Measurements from ENCODE around the gene NCK2.
"Not testable (repeated sequence)": the region's sequence is repeated elsewhere in the genome, so short reads cannot be mapped to it uniquely, and the experiment has no call there.

The NCK2 gene

GRCh38 chr2:105890111-105890510 is 145.4 kb downstream of the NCK2 start:
- H3K27me3 Mint-ChIP-seq: no peaks in the 10 kb centered on the region
- no peaks in the 10 kb centered on the region for H3K4me1 Mint-ChIP-seq (ENCODE audit: low read depth)
- H3K4me3 Mint-ChIP-seq: no peak overlapping the region
- intact Hi-C loops (cut with micrococcal nuclease): no loop called here
- H3K36me3 Mint-ChIP-seq (ENCODE audit: low read depth): peaks cover 30% of the 10 kb centered on the region
- H3K27ac Mint-ChIP-seq: no peak overlapping the region
- H3K9me3 Mint-ChIP-seq: no peaks in the 10 kb centered on the region

GRCh38 chr2:105890856-105891255 is 146.1 kb downstream of the NCK2 start:
- Mint-ChIP-seq H3K9me3 (no peaks in the 10 kb centered on the region), H3K27ac (no peak overlapping the region), H3K36me3 (ENCODE audit: low read depth) (peaks cover 30% of the 10 kb centered on the region), H3K27me3 (no peaks in the 10 kb centered on the region), H3K4me1 (ENCODE audit: low read depth) (no peaks in the 10 kb centered on the region), H3K4me3 (no peak overlapping the region)
- intact Hi-C loops (cut with micrococcal nuclease): no loop called here

GRCh38 chr2:105893011-105893995 is 148.6 kb downstream of the NCK2 start:
- Mint-ChIP-seq H3K4me1 (ENCODE audit: low read depth) (no peaks in the 10 kb centered on the region), H3K4me3 (no peak overlapping the region), H3K36me3 (ENCODE audit: low read depth) (peaks cover 26% of the 10 kb centered on the region), H3K27ac (no peak overlapping the region), H3K27me3 (no peaks in the 10 kb centered on the region), H3K9me3 (peaks cover 16% of the 10 kb centered on the region)
- intact Hi-C loops (cut with micrococcal nuclease): no loop called here

- H3K9me3 Mint-ChIP-seq: peaks cover 27% of the 10 kb centered on the region
- no peaks in the 10 kb centered on the region for H3K27me3 Mint-ChIP-seq
- intact Hi-C loops (cut with micrococcal nuclease): no loop called here
- H3K4me1 Mint-ChIP-seq (ENCODE audit: low read depth): no peaks in the 10 kb centered on the region
- H3K4me3 Mint-ChIP-seq: no peak overlapping the region
- no peak overlapping the region for H3K27ac Mint-ChIP-seq
- peaks cover 21% of the 10 kb centered on the region for H3K36me3 Mint-ChIP-seq (ENCODE audit: low read depth)
These were observed 149.7 kb downstream of the NCK2 start for GRCh38 chr2:105894327-105894944.

GRCh38 chr2:105895990-105896764 is 151.5 kb downstream of the NCK2 start:
- no peak overlapping the region for H3K27ac Mint-ChIP-seq
- H3K4me3 Mint-ChIP-seq: no peak overlapping the region
- peaks cover 44% of the 10 kb centered on the region for H3K9me3 Mint-ChIP-seq
- peaks cover 21% of the 10 kb centered on the region for H3K36me3 Mint-ChIP-seq (ENCODE audit: low read depth)
- no peaks in the 10 kb centered on the region for H3K27me3 Mint-ChIP-seq
- intact Hi-C loops (cut with micrococcal nuclease): no loop called here
- H3K4me1 Mint-ChIP-seq (ENCODE audit: low read depth): no peaks in the 10 kb centered on the region

GRCh38 chr2:105896765-105897163 is 152.1 kb downstream of the NCK2 start:
- Mint-ChIP-seq H3K27ac (no peak overlapping the region), H3K27me3 (no peaks in the 10 kb centered on the region), H3K36me3 (ENCODE audit: low read depth) (peaks cover 21% of the 10 kb centered on the region), H3K4me3 (no peak overlapping the region), H3K9me3 (peaks cover 47% of the 10 kb centered on the region), H3K4me1 (ENCODE audit: low read depth) (no peaks in the 10 kb centered on the region)
- intact Hi-C loops (cut with micrococcal nuclease): no loop called here

- H3K4me3 Mint-ChIP-seq; H3K27ac Mint-ChIP-seq; H3K4me1 Mint-ChIP-seq (ENCODE audit: low read depth); intact Hi-C loops (cut with micrococcal nuclease); H3K27me3 Mint-ChIP-seq: not testable (repeated sequence)
- Mint-ChIP-seq H3K9me3 (peaks cover 47% of the 10 kb centered on the region), H3K36me3 (ENCODE audit: low read depth) (peaks cover 17% of the 10 kb centered on the region)
These were observed 153.0 kb downstream of the NCK2 start for GRCh38 chr2:105897694-105898093.

DNA sequence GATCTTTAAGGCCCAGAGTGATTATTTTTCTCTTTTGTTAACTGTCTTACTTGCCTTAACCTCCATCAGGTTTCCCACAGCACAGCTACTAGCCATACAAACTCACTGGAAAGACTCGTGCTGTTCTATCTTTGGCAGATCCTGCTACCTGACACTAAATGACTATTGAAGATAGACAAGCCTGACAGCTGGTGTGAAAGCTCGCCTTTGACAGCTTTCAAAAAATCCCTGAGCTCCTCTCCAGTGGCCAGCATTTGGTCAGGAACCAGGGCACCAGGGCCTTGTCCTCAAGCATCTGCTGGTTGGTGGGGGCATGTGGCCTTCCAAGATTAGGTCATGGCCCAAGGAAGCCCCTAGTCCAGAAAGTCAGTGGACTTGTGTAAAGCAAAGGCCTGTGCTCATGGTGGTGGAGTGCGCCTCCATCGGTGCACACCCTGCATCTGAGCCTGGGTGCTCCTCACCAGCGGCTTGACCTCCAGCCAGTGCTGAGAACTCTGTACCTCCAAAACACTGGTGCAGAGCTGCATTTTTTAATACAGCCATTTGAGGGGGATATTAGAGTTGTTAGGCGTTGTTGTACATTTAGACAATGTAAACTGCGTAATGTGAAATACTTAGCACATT is 158.5 kb downstream of the NCK2 start:
- H3K27me3 Mint-ChIP-seq: no peaks in the 10 kb centered on the region
- H3K27ac Mint-ChIP-seq: no peak overlapping the region
- intact Hi-C loops (cut with micrococcal nuclease): no loop called here
- no peaks in the 10 kb centered on the region for H3K36me3 Mint-ChIP-seq (ENCODE audit: low read depth)
- no peaks in the 10 kb centered on the region for H3K4me1 Mint-ChIP-seq (ENCODE audit: low read depth)
- no peak overlapping the region for H3K4me3 Mint-ChIP-seq
- H3K9me3 Mint-ChIP-seq: peaks cover 33% of the 10 kb centered on the region

GRCh38 chr2:105904938-105905337 is 160.2 kb downstream of the NCK2 start:
- Mint-ChIP-seq H3K4me3 (no peak overlapping the region), H3K4me1 (ENCODE audit: low read depth) (peaks cover 5% of the 10 kb centered on the region), H3K27ac (no peak overlapping the region), H3K36me3 (ENCODE audit: low read depth) (no peaks in the 10 kb centered on the region), H3K27me3 (no peaks in the 10 kb centered on the region), H3K9me3 (peaks cover 15% of the 10 kb centered on the region)
- intact Hi-C loops (cut with micrococcal nuclease): no loop called here

- H3K9me3 Mint-ChIP-seq: no peaks in the 10 kb centered on the region
- intact Hi-C loops (cut with micrococcal nuclease): no loop called here
- no peak overlapping the region for H3K27ac Mint-ChIP-seq
- H3K4me3 Mint-ChIP-seq: no peak overlapping the region
- no peaks in the 10 kb centered on the region for H3K27me3 Mint-ChIP-seq
- H3K36me3 Mint-ChIP-seq (ENCODE audit: low read depth): no peaks in the 10 kb centered on the region
- H3K4me1 Mint-ChIP-seq (ENCODE audit: low read depth): peaks cover 5% of the 10 kb centered on the region
These were observed 161.8 kb downstream of the NCK2 start for GRCh38 chr2:105906481-105906880.

DNA sequence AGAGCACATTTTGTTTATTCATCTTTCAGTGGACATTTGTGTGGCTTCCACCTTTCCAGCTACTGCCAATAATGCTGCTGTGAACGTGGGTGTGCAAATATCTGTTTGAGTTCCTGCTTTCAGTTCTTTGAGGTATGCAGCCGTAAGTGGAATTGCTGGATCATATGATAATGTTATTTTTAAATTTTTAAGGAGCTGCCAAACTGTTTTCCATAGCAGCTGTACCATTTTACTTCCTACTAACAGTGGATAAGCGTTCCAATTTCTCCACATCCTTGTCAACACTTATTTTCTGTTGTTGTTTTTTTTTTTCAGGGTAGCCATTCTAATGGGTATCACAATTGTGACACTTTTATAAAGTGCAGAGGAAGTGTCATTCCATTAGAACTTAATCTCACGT is 162.5 kb downstream of the NCK2 start:
- intact Hi-C loops (cut with micrococcal nuclease): no loop called here
- peaks cover under 1% of the 10 kb centered on the region for H3K9me3 Mint-ChIP-seq
- no peaks in the 10 kb centered on the region for H3K36me3 Mint-ChIP-seq (ENCODE audit: low read depth)
- H3K4me3 Mint-ChIP-seq: no peak overlapping the region
- H3K4me1 Mint-ChIP-seq (ENCODE audit: low read depth): peaks cover 5% of the 10 kb centered on the region
- H3K27ac Mint-ChIP-seq: no peak overlapping the region
- no peaks in the 10 kb centered on the region for H3K27me3 Mint-ChIP-seq

GRCh38 chr2:105909215-105909614 is 164.5 kb downstream of the NCK2 start:
- intact Hi-C loops (cut with micrococcal nuclease): no loop called here
- H3K27me3 Mint-ChIP-seq: no peaks in the 10 kb centered on the region
- peaks cover 12% of the 10 kb centered on the region for H3K9me3 Mint-ChIP-seq
- H3K4me1 Mint-ChIP-seq (ENCODE audit: low read depth): peaks cover 5% of the 10 kb centered on the region
- no peak overlapping the region for H3K4me3 Mint-ChIP-seq
- no peak overlapping the region for H3K27ac Mint-ChIP-seq
- H3K36me3 Mint-ChIP-seq (ENCODE audit: low read depth): no peaks in the 10 kb centered on the region

DNA sequence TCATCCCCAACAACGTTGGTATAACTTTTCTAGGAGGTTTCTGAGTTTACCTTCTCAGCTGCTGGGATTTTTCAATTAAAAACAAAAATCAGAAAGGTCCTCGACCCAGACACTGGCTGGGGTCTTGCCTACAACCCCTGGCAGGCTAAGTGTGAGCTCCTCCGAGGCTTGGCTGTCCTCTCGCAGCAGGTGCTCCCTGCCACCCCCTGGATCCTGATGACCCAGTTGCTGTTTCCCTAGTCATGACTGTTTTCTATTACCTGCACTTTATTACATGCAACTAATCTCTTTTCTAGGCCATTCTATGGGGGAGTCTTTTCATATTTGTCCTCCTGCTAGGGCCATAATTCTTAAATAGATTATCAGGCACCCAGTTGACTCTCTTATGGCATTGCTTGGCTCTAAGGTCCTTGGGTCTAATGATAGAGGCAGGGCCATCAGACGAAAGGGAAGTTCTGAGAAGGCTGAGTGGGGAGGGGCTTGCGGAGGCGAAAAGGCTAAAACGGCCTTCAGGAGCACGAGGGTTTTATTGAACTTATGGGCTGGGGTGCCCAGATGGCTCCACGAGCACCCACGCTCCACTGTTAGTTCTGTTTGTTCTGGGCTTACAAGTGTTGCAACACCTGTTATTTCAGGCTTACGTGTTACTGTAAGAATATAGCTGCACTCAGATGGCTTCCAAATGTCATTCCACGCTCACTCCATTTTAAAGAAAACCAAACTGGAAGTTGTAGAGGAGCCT is 166.0 kb downstream of the NCK2 start:
- Mint-ChIP-seq H3K9me3 (peaks cover 26% of the 10 kb centered on the region), H3K4me3 (no peak overlapping the region), H3K27me3 (no peaks in the 10 kb centered on the region), H3K4me1 (ENCODE audit: low read depth) (peaks cover 10% of the 10 kb centered on the region), H3K36me3 (ENCODE audit: low read depth) (no peaks in the 10 kb centered on the region), H3K27ac (no peak overlapping the region)
- intact Hi-C loops (cut with micrococcal nuclease): no loop called here
